PFSK-1 (cell line): Measurements from ENCODE around the gene ZNF763.

Experiments
- POLR2AphosphoS5 ChIP-seq: IDR thresholded peaks from 2 replicates; pipeline ENCODE4 v1.6.1; 2012; ENCODE audit warnings: low read depth, mild to moderate bottlenecking, control low read depth, low read length, moderate library complexity
- TAF1 ChIP-seq: IDR thresholded peaks from 2 replicates; pipeline ENCODE4 v1.6.1; 2012; ENCODE audit warnings: low read length, control low read depth, borderline replicate concordance; ENCODE audit not compliant: insufficient read depth
- TF ChIP-seq, protein P1 (sequence below), 2 experiments: IDR thresholded peaks; 2 replicates each; pipeline versions ENCODE4 v1.6.1 to v1.8.0; 2011 to 2012; ENCODE audit warnings: low read depth in 2 of 2, low read length in 2 of 2, control low read depth in 1 of 2, inconsistent platforms in 1 of 2, mild to moderate bottlenecking in 1 of 2, moderate library complexity in 1 of 2; ENCODE audit not compliant: insufficient read depth in 1 of 2

DNA sequence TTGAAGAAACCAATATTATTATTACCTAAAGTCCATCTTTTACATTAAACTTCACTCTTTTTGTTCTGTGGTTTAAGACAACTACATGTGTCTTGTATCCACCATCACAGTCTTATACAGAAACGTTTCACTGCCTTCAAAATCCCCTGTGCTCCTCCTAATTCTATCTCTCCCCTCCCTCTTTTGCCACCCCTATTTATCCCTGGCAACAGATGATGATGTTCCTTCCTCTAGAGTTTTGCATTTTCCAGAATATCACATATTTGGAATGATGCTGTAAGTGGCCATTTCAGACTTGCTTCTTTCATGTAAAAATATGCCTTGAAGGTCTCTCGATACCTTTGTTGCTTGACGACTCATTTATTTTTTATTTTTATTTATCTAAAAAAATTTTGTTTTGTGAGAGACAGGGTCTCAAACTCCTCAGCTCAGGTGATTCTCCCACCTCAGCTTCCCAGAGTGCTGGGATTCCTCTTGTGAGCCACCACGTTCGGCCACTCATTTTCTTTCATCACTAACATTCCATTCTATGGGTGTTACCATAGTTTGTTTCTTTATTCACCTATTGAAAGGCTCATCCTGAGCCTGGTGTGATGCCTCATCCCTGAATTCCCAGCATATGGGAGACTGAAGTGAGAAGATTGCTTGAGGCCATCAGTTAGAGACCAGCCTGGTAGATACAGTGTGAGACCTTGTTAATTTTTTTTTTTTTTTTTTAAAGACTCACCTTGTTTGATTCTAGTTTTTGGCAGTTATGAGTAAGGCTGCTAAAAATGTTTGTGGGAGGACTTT, 8.4 kb downstream of the ZNF763 start:
- TF ChIP-seq POLR2AphosphoS5: no peak
- TF ChIP-seq, protein P1, sequence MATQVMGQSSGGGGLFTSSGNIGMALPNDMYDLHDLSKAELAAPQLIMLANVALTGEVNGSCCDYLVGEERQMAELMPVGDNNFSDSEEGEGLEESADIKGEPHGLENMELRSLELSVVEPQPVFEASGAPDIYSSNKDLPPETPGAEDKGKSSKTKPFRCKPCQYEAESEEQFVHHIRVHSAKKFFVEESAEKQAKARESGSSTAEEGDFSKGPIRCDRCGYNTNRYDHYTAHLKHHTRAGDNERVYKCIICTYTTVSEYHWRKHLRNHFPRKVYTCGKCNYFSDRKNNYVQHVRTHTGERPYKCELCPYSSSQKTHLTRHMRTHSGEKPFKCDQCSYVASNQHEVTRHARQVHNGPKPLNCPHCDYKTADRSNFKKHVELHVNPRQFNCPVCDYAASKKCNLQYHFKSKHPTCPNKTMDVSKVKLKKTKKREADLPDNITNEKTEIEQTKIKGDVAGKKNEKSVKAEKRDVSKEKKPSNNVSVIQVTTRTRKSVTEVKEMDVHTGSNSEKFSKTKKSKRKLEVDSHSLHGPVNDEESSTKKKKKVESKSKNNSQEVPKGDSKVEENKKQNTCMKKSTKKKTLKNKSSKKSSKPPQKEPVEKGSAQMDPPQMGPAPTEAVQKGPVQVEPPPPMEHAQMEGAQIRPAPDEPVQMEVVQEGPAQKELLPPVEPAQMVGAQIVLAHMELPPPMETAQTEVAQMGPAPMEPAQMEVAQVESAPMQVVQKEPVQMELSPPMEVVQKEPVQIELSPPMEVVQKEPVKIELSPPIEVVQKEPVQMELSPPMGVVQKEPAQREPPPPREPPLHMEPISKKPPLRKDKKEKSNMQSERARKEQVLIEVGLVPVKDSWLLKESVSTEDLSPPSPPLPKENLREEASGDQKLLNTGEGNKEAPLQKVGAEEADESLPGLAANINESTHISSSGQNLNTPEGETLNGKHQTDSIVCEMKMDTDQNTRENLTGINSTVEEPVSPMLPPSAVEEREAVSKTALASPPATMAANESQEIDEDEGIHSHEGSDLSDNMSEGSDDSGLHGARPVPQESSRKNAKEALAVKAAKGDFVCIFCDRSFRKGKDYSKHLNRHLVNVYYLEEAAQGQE (IDR thresholded peaks at IDR 0.05; ENCODE audit: insufficient read depth in 1 of 2, low read depth in 2 of 2, low read length in 2 of 2): no peak
- TF ChIP-seq TAF1: no peak
